ENCODE data around the gene SCAPER. TPM values are rescaled to one million over a fixed set of nuclear protein-coding genes. Genes with fewer than 3 reads are reported as not detected.

SCAPER gene
- total RNA-seq: 10 to 100 TPM; 20.4 to 29.5 TPM

GRCh38 chr15:76905013-76905839 is at the start of gene SCAPER:
TSS of gene SCAPER (minus strand) at chr15:76905340. CDS start at chr15:76883817, 21,523 bp downstream.
- no peaks in the 10 kb centered on the region for H3K9me3 Mint-ChIP-seq (ENCODE audit: low read depth)
- H3K4me1 Mint-ChIP-seq: peaks cover 31% of the 10 kb centered on the region
- H3K4me3 Mint-ChIP-seq: peak within 1 kb of the TSS; percentile 83
- peak; percentile 94 for DNase-seq
- peak within 1 kb of the TSS; percentile 85 for H3K27ac Mint-ChIP-seq
- peak; percentile 93 for ATAC-seq
- CTCF ChIA-PET: interaction anchor here (0.8 to 1.7 kb wide), 3 partner anchors 24 to 274 kb away, joined by 3 to 7 read pairs (median 4); partner anchors contain the start of gene RCN2
- peaks cover 4% of the 10 kb centered on the region for H3K27me3 Mint-ChIP-seq
- peaks cover 4% of the 10 kb centered on the region for H3K36me3 Mint-ChIP-seq

DNA sequence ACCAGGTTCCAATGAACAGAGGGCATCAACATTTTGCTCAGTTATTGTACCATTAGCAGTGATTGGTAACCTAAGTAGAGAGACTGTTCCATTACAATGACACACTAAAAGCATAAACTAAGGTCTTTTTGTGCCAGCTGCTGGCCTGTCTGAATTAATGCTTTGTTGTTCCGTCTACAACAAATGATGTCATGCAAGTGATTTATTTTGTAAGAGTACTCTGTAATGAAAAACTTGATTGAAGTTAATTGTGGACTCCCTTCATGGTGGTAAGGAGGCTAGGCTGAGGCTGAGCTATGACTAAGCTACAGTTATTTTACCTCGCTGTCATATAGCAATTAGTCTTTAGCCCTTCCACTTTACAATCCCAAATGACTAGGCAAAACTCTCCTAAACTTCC is 49.6 kb upstream of the SCAPER start:
- Mint-ChIP-seq H3K4me3 (no peak overlapping the region), H3K36me3 (peaks cover 13% of the 10 kb centered on the region), H3K27me3 (no peaks in the 10 kb centered on the region), H3K4me1 (peaks cover 14% of the 10 kb centered on the region), H3K9me3 (ENCODE audit: low read depth) (no peaks in the 10 kb centered on the region), H3K27ac (no peak overlapping the region)
- no peak for ATAC-seq
- DNase-seq: no peak
- CTCF ChIA-PET: interaction anchor here (1.1 to 2.2 kb wide), 3 partner anchors 12 to 588 kb away, joined by 3 to 7 read pairs (median 6); no protein-coding TSS in a partner anchor

DNA sequence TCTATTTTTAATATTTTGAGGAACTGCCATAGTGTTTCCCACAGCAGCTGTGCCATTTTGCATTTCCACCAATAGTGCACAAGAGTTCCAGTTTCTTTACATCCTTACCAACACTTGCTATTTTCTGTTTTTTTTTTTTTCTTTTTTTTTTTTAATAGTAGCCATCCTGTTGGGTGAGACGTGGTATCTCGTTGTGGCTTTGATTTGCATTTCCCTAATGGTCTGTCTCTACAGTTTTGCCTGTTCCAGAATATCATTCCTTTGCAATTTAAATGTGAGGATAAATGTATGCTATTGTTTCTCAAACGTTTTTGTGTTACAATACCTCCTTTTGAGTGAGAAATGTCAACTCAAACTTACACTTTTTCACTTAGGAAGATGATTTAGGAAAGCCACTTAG is 48.8 kb upstream of the SCAPER start:
- no peak for ATAC-seq
- Mint-ChIP-seq H3K27ac (no peak overlapping the region), H3K4me1 (peaks cover 14% of the 10 kb centered on the region), H3K27me3 (no peaks in the 10 kb centered on the region), H3K9me3 (ENCODE audit: low read depth) (no peaks in the 10 kb centered on the region), H3K36me3 (peaks cover 15% of the 10 kb centered on the region), H3K4me3 (no peak overlapping the region)
- CTCF ChIA-PET: interaction anchor here (1.1 to 2.2 kb wide), 3 partner anchors 13 to 589 kb away, joined by 3 to 7 read pairs (median 6); no protein-coding TSS in a partner anchor
- DNase-seq: no peak

DNA sequence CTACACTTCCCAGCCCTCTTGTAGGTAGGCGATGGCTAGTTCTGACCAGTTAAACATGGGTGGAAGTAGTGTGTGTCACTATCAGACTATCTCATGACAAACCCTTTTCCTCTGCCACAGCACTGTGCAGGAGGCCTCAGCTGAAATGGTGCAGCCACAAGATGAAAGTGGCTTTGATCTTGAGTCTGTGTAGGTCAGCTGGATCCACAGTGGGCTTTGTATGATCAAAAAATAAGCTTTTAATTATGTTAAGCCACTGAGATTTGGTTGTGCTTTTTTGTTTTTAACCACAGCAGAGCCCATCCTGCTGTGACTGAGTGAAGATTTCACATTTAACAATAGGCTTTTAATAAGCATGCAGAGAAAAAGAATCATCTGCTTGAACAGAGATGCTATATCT is 46.1 kb upstream of the SCAPER start:
- DNase-seq: no peak
- Mint-ChIP-seq H3K36me3 (peaks cover 31% of the 10 kb centered on the region), H3K9me3 (ENCODE audit: low read depth) (no peaks in the 10 kb centered on the region), H3K27me3 (no peaks in the 10 kb centered on the region), H3K27ac (peak overlapping the region; percentile 64), H3K4me3 (no peak overlapping the region), H3K4me1 (peaks cover 14% of the 10 kb centered on the region)
- peak; percentile 27 for ATAC-seq
- CTCF ChIA-PET: interaction anchor here (1.2 to 2.0 kb wide), 5 partner anchors 9 to 73 kb away, joined by 3 to 7 read pairs (median 4); no protein-coding TSS in a partner anchor

GRCh38 chr15:76947454-76947853 is 42.3 kb upstream of the SCAPER start:
- ATAC-seq: no peak
- no peak overlapping the region for H3K4me3 Mint-ChIP-seq
- CTCF ChIA-PET: interaction anchor here (1.5 to 3.6 kb wide), 2 partner anchors 26 to 596 kb away, joined by 3 to 11 read pairs; no protein-coding TSS in a partner anchor
- no peaks in the 10 kb centered on the region for H3K9me3 Mint-ChIP-seq (ENCODE audit: low read depth)
- peaks cover 52% of the 10 kb centered on the region for H3K36me3 Mint-ChIP-seq
- no peak overlapping the region for H3K27ac Mint-ChIP-seq
- H3K4me1 Mint-ChIP-seq: peaks cover 14% of the 10 kb centered on the region
- no peaks in the 10 kb centered on the region for H3K27me3 Mint-ChIP-seq
- no peak for DNase-seq

- no peak overlapping the region for H3K4me3 Mint-ChIP-seq
- H3K36me3 Mint-ChIP-seq: peaks cover 43% of the 10 kb centered on the region
- no peak for DNase-seq
- peaks cover 3% of the 10 kb centered on the region for H3K4me1 Mint-ChIP-seq
- no peak for ATAC-seq
- CTCF ChIA-PET: interaction anchor here (1.4 to 3.6 kb wide), 2 partner anchors 28 to 598 kb away, joined by 5 to 11 read pairs; no protein-coding TSS in a partner anchor
- no peak overlapping the region for H3K27ac Mint-ChIP-seq
- no peaks in the 10 kb centered on the region for H3K9me3 Mint-ChIP-seq (ENCODE audit: low read depth)
- H3K27me3 Mint-ChIP-seq: no peaks in the 10 kb centered on the region
Observed at GRCh38 chr15:76945494-76946093, 40.5 kb upstream of the SCAPER start.

GRCh38 chr15:76942331-76942730 is 37.2 kb upstream of the SCAPER start:
- peaks cover 30% of the 10 kb centered on the region for H3K36me3 Mint-ChIP-seq
- ATAC-seq: no peak
- peaks cover 10% of the 10 kb centered on the region for H3K4me1 Mint-ChIP-seq
- H3K27me3 Mint-ChIP-seq: no peaks in the 10 kb centered on the region
- no peak for DNase-seq
- H3K9me3 Mint-ChIP-seq (ENCODE audit: low read depth): no peaks in the 10 kb centered on the region
- no peak overlapping the region for H3K4me3 Mint-ChIP-seq
- CTCF ChIA-PET: interaction anchor here (0.9 to 1.5 kb wide), 5 partner anchors 9 to 82 kb away, joined by 3 to 7 read pairs (median 5); no protein-coding TSS in a partner anchor
- no peak overlapping the region for H3K27ac Mint-ChIP-seq

- DNase-seq (no peak), ATAC-seq (no peak)
- peaks cover 31% of the 10 kb centered on the region for H3K36me3 Mint-ChIP-seq
- no peak overlapping the region for H3K4me3 Mint-ChIP-seq
- peaks cover 12% of the 10 kb centered on the region for H3K4me1 Mint-ChIP-seq
- no peaks in the 10 kb centered on the region for H3K27me3 Mint-ChIP-seq
- CTCF ChIA-PET: interaction anchor here (0.9 to 1.5 kb wide), 6 partner anchors 9 to 108 kb away, joined by 3 to 7 read pairs (median 4); no protein-coding TSS in a partner anchor
- no peak overlapping the region for H3K27ac Mint-ChIP-seq
- no peaks in the 10 kb centered on the region for H3K9me3 Mint-ChIP-seq (ENCODE audit: low read depth)
Observed at GRCh38 chr15:76941636-76942035, 36.5 kb upstream of the SCAPER start.

DNA sequence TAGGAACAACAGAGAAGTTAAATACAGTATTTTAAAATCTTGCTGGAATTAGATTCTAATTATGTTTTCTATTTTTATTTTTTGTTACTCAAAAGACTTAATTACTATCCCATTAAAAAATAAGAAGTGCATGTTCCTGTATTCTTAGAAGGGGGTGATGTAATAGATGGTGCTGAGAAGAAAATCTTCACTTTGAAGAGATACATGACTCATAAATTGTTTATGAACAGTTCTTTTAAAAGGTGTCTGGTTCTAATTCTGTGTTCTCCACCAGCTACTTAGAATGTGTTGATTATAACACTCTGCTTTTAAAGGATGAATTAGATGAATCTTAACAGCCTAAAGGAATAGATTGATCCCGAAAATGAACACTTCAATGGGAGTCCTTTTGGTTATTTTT is 34.6 kb upstream of the SCAPER start:
- Mint-ChIP-seq H3K9me3 (ENCODE audit: low read depth) (no peaks in the 10 kb centered on the region), H3K36me3 (peaks cover 33% of the 10 kb centered on the region), H3K4me3 (no peak overlapping the region), H3K27me3 (no peaks in the 10 kb centered on the region), H3K4me1 (peaks cover 25% of the 10 kb centered on the region), H3K27ac (no peak overlapping the region)
- ATAC-seq: no peak
- CTCF ChIA-PET: interaction anchor here (2.6 kb wide), 1 partner anchor 34 kb away, joined by 7 read pairs; no protein-coding TSS in a partner anchor
- no peak for DNase-seq

DNA sequence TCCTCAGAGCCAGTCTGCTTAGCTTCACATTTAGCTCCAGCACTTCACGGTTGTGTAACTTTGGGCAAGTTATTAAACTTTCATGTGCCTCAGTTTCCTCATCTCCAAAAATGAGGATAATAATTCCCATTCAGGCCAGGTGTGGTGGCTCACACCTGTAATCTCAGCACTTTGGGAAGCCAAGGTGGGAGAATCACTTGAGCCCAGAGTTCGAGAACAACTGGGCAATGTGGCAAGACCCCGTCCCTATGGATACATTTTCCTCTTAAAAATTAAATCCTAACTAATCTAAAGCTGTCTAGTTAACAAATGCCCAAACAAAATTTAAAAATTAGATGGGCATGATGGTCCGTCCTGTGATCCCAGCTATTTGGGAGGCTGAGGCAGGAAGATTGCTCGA is 33.6 kb upstream of the SCAPER start:
- H3K36me3 Mint-ChIP-seq: peaks cover 28% of the 10 kb centered on the region
- ATAC-seq: no peak
- CTCF ChIA-PET: interaction anchor here (2.6 kb wide), 1 partner anchor 35 kb away, joined by 7 read pairs; no protein-coding TSS in a partner anchor
- no peak overlapping the region for H3K27ac Mint-ChIP-seq
- H3K4me1 Mint-ChIP-seq: peaks cover 27% of the 10 kb centered on the region
- DNase-seq: no peak
- no peaks in the 10 kb centered on the region for H3K9me3 Mint-ChIP-seq (ENCODE audit: low read depth)
- H3K4me3 Mint-ChIP-seq: no peak overlapping the region
- H3K27me3 Mint-ChIP-seq: no peaks in the 10 kb centered on the region

DNA sequence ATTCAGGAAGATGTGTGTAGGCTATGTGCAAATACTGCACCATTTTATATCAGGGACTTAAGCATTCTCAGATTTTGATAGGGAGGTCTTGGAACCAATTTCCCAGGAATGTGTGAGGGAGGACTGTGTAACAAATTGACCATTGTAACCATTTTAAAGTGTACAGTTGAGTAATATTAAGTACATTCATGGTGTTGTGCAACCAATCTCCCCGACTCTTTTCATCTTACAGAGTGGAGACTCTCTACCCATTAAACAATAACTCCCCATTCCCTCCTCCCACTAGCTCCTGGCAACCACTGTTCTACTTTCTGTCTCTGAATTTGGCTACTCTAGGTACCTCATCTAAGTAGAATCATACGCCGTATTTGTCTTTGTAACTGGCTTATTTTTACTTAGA is 31.5 kb upstream of the SCAPER start:
- Mint-ChIP-seq H3K9me3 (ENCODE audit: low read depth) (no peaks in the 10 kb centered on the region), H3K4me1 (peaks cover 44% of the 10 kb centered on the region), H3K4me3 (no peak overlapping the region), H3K36me3 (peaks cover 26% of the 10 kb centered on the region), H3K27me3 (no peaks in the 10 kb centered on the region), H3K27ac (no peak overlapping the region)
- DNase-seq: no peak
- CTCF ChIA-PET: interaction anchor here (0.6 kb wide), 1 partner anchor 14 kb away, joined by 4 read pairs; no protein-coding TSS in a partner anchor
- ATAC-seq: no peak

DNA sequence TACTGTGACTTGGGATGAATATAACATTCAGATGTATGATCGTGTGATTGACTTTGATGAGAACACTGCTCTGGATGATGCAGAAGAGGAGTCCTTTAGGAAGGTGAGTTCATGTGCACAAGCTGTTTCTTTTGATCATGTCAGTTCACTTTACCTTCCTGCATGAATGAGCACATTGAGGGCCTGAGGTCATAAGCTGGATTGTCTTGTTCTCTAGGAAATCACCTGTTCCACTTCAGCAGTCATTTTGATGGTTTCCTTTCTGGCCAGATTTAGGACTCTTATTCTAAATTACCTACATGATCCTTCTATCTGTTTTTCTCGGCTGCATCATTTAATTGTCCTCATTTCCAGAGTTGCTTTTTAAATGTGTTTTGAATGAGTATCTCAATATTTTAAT is 30.5 kb upstream of the SCAPER start:
- H3K27me3 Mint-ChIP-seq: no peaks in the 10 kb centered on the region
- ATAC-seq (no peak), DNase-seq (no peak)
- peaks cover 26% of the 10 kb centered on the region for H3K36me3 Mint-ChIP-seq
- no peak overlapping the region for H3K4me3 Mint-ChIP-seq
- CTCF ChIA-PET: interaction anchor here (0.6 to 1.5 kb wide), 3 partner anchors 88 to 157 kb away, joined by 3 to 4 read pairs (median 4); no protein-coding TSS in a partner anchor
- H3K4me1 Mint-ChIP-seq: peaks cover 49% of the 10 kb centered on the region
- H3K9me3 Mint-ChIP-seq (ENCODE audit: low read depth): no peaks in the 10 kb centered on the region
- no peak overlapping the region for H3K27ac Mint-ChIP-seq

All from activated CD8-positive, alpha-beta memory T cell treated with anti-CD3 and anti-CD28 coated beads, Interleukin-2, amount 10 ng/mL, durations not matched to agents 7 days and 5 days (primary cell).